Vagina (tissue), 2 donors: Measurements from ENCODE around the gene HOXC5. TPM values are rescaled to one million over a fixed set of nuclear protein-coding genes. Genes with fewer than 3 reads are reported as not detected.

Experiments used
- DNase-seq, 2 donors: peaks; one replicate each; pipeline ENCODE4 v3.0.0-alpha.2; 2017; ENCODE audit errors: extremely low spot score in 2 of 2
- H3K27ac ChIP-seq: fragments of 200-600 bp; sonication (generic); one replicate; pipeline ENCODE4 v1.5.1; 2019
- H3K27me3 ChIP-seq: fragments of 200-600 bp; sonication (generic); one replicate; pipeline ENCODE4 v1.5.1; 2019
- H3K36me3 ChIP-seq, 2 donors: fragments of 200-600 bp; sonication (generic); one replicate each; pipeline ENCODE4 v1.5.1; 2017 to 2019
- H3K4me1 ChIP-seq: fragments of 200-600 bp; sonication (generic); one replicate; pipeline ENCODE4 v1.5.1; 2019
- H3K4me3 ChIP-seq, 2 donors: fragments of 200-600 bp; sonication (generic); 1 replicate in 1 of 2; 2 replicates in 1 of 2; pipeline ENCODE4 v1.5.1; 2016 to 2019
- H3K9me3 ChIP-seq: fragments of 200-600 bp; sonication (generic); one replicate; pipeline ENCODE4 v1.5.1; 2019
- CTCF ChIP-seq, 3 experiments: fragments of 450-650 bp in 2 of 3; fragments of 200-600 bp in 1 of 3; sonication (generic) in 1 of 3; IDR thresholded peaks; one replicate each; pipeline ENCODE4 v1.5.1; 2017 to 2019; ENCODE audit warnings: antibody characterized with exemption in 3 of 3, mild to moderate bottlenecking in 2 of 3, moderate library complexity in 2 of 3
- POLR2A ChIP-seq, 2 donors: fragments of 450-650 bp; IDR thresholded peaks; one replicate each; pipeline ENCODE4 v1.6.1; 2017; ENCODE audit warnings: antibody characterized with exemption in 2 of 2, mild to moderate bottlenecking in 2 of 2, moderate library complexity in 2 of 2
- POLR2AphosphoS5 ChIP-seq, 2 donors: sonication (generic); formaldehyde crosslinking; IDR thresholded peaks; one replicate each; pipeline ENCODE4 v1.9.0; 2017; ENCODE audit warnings: antibody characterized with exemption in 2 of 2, mild to moderate bottlenecking in 2 of 2, low read depth in 1 of 2; ENCODE audit not compliant: insufficient read depth in 1 of 2
- intact Hi-C: fragments of 100-400 bp; cut with DNase I; formaldehyde crosslinking; loops from one replicate; pipeline ENCODE4 v1.15.1; 2023
- total RNA-seq: library from RNA; depleted of rRNA; stranded (reverse); fragments of >200 nt; gene quantifications from one replicate; pipeline ENCODE4 v1.2.3, GENCODE V29; 2016

Gene HOXC5
- total RNA-seq, 1 donor from 2014 or later, result not detected

GRCh38 chr12:53989227-53990113 lies 43.4 kb upstream of the HOXC5 start:
- intact Hi-C loops, result no loop called here
- TF ChIP-seq POLR2AphosphoS5 (IDR thresholded peaks at IDR 0.05; ENCODE audit: insufficient read depth in 1 of 2, low read depth in 1 of 2) (no peak), POLR2A (IDR thresholded peaks at IDR 0.05) (no peak), CTCF (IDR thresholded peaks at IDR 0.05) (no peak)
- H3K4me3 ChIP-seq, result no peak overlapping the region

GRCh38 chr12:53990311-53991076 lies 42.4 kb upstream of the HOXC5 start:
- Histone ChIP-seq H3K4me1 (peaks cover 26% of the 10 kb centered on the region), H3K9me3 (no peaks in the 10 kb centered on the region), H3K4me3 (no peak overlapping the region), H3K36me3 (no peaks in the 10 kb centered on the region), H3K27me3 (peaks cover 36% of the 10 kb centered on the region), H3K27ac (no peak overlapping the region)
- no peak for TF ChIP-seq POLR2A (IDR thresholded peaks at IDR 0.05)
- TF ChIP-seq CTCF (IDR thresholded peaks at IDR 0.05), result no peak
- no peak for TF ChIP-seq POLR2AphosphoS5 (IDR thresholded peaks at IDR 0.05; ENCODE audit: insufficient read depth in 1 of 2, low read depth in 1 of 2)
- intact Hi-C loops, result no loop called here
- no peak for DNase-seq

More at GRCh38 chr12:53989227-53990113, 43.4 kb upstream of the HOXC5 start:
- H3K36me3 ChIP-seq, result no peaks in the 10 kb centered on the region
- peaks cover 24% of the 10 kb centered on the region for H3K4me1 ChIP-seq
- H3K27me3 ChIP-seq, result peaks cover 38% of the 10 kb centered on the region
- H3K27ac ChIP-seq, result no peak overlapping the region
- H3K9me3 ChIP-seq, result no peaks in the 10 kb centered on the region
- no peak for DNase-seq

GRCh38 chr12:53991077-53991460 lies 41.8 kb upstream of the HOXC5 start:
- peaks cover 33% of the 10 kb centered on the region for H3K27me3 ChIP-seq
- no peak overlapping the region for H3K27ac ChIP-seq
- intact Hi-C loops, result no loop called here
- TF ChIP-seq POLR2AphosphoS5 (IDR thresholded peaks at IDR 0.05; ENCODE audit: insufficient read depth in 1 of 2, low read depth in 1 of 2), result no peak
- H3K9me3 ChIP-seq, result no peaks in the 10 kb centered on the region
- peaks cover 26% of the 10 kb centered on the region for H3K4me1 ChIP-seq
- H3K36me3 ChIP-seq, result no peaks in the 10 kb centered on the region
- no peak for DNase-seq
- H3K4me3 ChIP-seq, result no peak overlapping the region

GRCh38 chr12:53992377-53992889 lies 40.4 kb upstream of the HOXC5 start:
- no peaks in the 10 kb centered on the region for H3K36me3 ChIP-seq
- H3K27me3 ChIP-seq, result peaks cover 38% of the 10 kb centered on the region
- H3K4me3 ChIP-seq, result no peak overlapping the region
- no peak for DNase-seq
- H3K4me1 ChIP-seq, result peaks cover 24% of the 10 kb centered on the region
- no peak for TF ChIP-seq CTCF (IDR thresholded peaks at IDR 0.05)
- no peak for TF ChIP-seq POLR2AphosphoS5 (IDR thresholded peaks at IDR 0.05; ENCODE audit: insufficient read depth in 1 of 2, low read depth in 1 of 2)
- no peak for TF ChIP-seq POLR2A (IDR thresholded peaks at IDR 0.05)
- intact Hi-C loops, result no loop called here
- H3K27ac ChIP-seq, result no peak overlapping the region
- no peaks in the 10 kb centered on the region for H3K9me3 ChIP-seq

GRCh38 chr12:53993162-53994008 lies 39.5 kb upstream of the HOXC5 start:
- no peak for DNase-seq
- Histone ChIP-seq H3K27me3 (peaks cover 42% of the 10 kb centered on the region), H3K27ac (no peak overlapping the region), H3K36me3 (no peaks in the 10 kb centered on the region), H3K4me3 (no peak overlapping the region), H3K4me1 (peaks cover 24% of the 10 kb centered on the region), H3K9me3 (no peaks in the 10 kb centered on the region)
- intact Hi-C loops, result no loop called here
- TF ChIP-seq POLR2AphosphoS5 (IDR thresholded peaks at IDR 0.05; ENCODE audit: insufficient read depth in 1 of 2, low read depth in 1 of 2), result no peak
- TF ChIP-seq CTCF (IDR thresholded peaks at IDR 0.05), result no peak
- TF ChIP-seq POLR2A (IDR thresholded peaks at IDR 0.05), result no peak
